GM23338 (cell line): Measurements from ENCODE around the gene AHCYL1. TPM values are rescaled to one million over a fixed set of nuclear protein-coding genes. Genes with fewer than 3 reads are reported as not detected.

Experiments used
- ATAC-seq: fragments of 200-7000 bp; cut with Tn5 transposase; 3 replicates; pipeline ENCODE4 v1.9.1; 2020
- DNase-seq: peaks from one replicate; pipeline ENCODE4 v3.0.0-alpha.2; 2015; ENCODE audit warnings: low spot score
- H2AFZ ChIP-seq: fragments of 200-600 bp; sonication (generic); 2 replicates; pipeline ENCODE4 v1.8.0; 2016; ENCODE audit warnings: antibody characterized with exemption, mild to moderate bottlenecking, moderate library complexity
- H3F3A ChIP-seq: fragments of 200-600 bp; sonication (generic); replicated peaks from 2 replicates; pipeline ENCODE4 v1.8.0; 2017; ENCODE audit warnings: antibody characterized with exemption, mixed run types, low read depth
- H3K27ac ChIP-seq: fragments of 200-600 bp; sonication (generic); 2 replicates; pipeline ENCODE4 v1.6.1; 2016; ENCODE audit warnings: low read depth
- H3K27me3 ChIP-seq: fragments of 200-600 bp; sonication (generic); 2 replicates; pipeline ENCODE4 v1.8.0; 2016; ENCODE audit warnings: mild to moderate bottlenecking, mixed run types, moderate library complexity; ENCODE audit not compliant: insufficient read depth
- H3K36me3 ChIP-seq: fragments of 200-600 bp; sonication (generic); 2 replicates; pipeline ENCODE4 v1.8.0; 2016; ENCODE audit warnings: mild to moderate bottlenecking; ENCODE audit not compliant: insufficient read depth
- H3K4me1 ChIP-seq: fragments of 200-600 bp; sonication (generic); 2 replicates; pipeline ENCODE4 v1.8.0; 2016; ENCODE audit warnings: mild to moderate bottlenecking, moderate library complexity; ENCODE audit not compliant: insufficient read depth
- H3K4me2 ChIP-seq: fragments of 200-600 bp; sonication (generic); 2 replicates; pipeline ENCODE4 v1.7.1; 2017; ENCODE audit warnings: mixed run types
- H3K4me3 ChIP-seq: fragments of 200-600 bp; sonication (generic); 2 replicates; pipeline ENCODE4 v1.6.1; 2016; ENCODE audit warnings: mixed run types
- H3K79me2 ChIP-seq: fragments of 200-600 bp; sonication (generic); replicated peaks from 2 replicates; pipeline ENCODE4 v1.8.0; 2017; ENCODE audit warnings: mild to moderate bottlenecking; ENCODE audit not compliant: insufficient read depth
- H3K9me2 ChIP-seq: fragments of 200-600 bp; sonication (generic); 2 replicates; pipeline ENCODE4 v1.8.0; 2017; ENCODE audit not compliant: insufficient read depth
- H4K20me1 ChIP-seq: fragments of 200-600 bp; sonication (generic); replicated peaks from 2 replicates; pipeline ENCODE4 v1.8.0; 2017; ENCODE audit warnings: mild to moderate bottlenecking; ENCODE audit not compliant: insufficient read depth
- H3K27ac Mint-ChIP-seq: 2 replicates; pipeline ENCODE4 v1.8.0; 2020; ENCODE audit warnings: inconsistent platforms, mild to moderate bottlenecking, moderate library complexity, mixed read lengths
- H3K27me3 Mint-ChIP-seq: 3 replicates; pipeline ENCODE4 v1.8.0; 2022; ENCODE audit warnings: low read depth, mild to moderate bottlenecking, moderate library complexity, mixed read lengths, inconsistent platforms; ENCODE audit not compliant: insufficient read depth, poor library complexity
- H3K36me3 Mint-ChIP-seq: 3 replicates; pipeline ENCODE4 v1.8.0; 2021; ENCODE audit warnings: low read depth, mild to moderate bottlenecking, inconsistent platforms, moderate library complexity, mixed read lengths
- H3K4me1 Mint-ChIP-seq: 3 replicates; pipeline ENCODE4 v1.8.0; 2020; ENCODE audit warnings: mild to moderate bottlenecking, inconsistent platforms, mixed read lengths
- H3K4me3 Mint-ChIP-seq: 3 replicates; pipeline ENCODE4 v1.8.0; 2021; ENCODE audit warnings: moderate library complexity, mild to moderate bottlenecking, inconsistent platforms, mixed read lengths
- H3K9me3 Mint-ChIP-seq: 3 replicates; pipeline ENCODE4 v1.8.0; 2020; ENCODE audit warnings: moderate library complexity, mild to moderate bottlenecking, inconsistent platforms, mixed read lengths
- CREB1 ChIP-seq: fragments of 250-450 bp; sonication (Bioruptor Pico); IDR thresholded peaks from 2 replicates; pipeline ENCODE4 v1.5.0; 2020; ENCODE audit warnings: low read depth, mild to moderate bottlenecking, moderate library complexity
- CTCF ChIP-seq, 2 experiments: fragments of 200-600 bp in 1 of 2; sonication (generic) in 1 of 2; conservative IDR thresholded peaks; 2 replicates each; pipeline versions ENCODE4 v1.5.1 to v1.6.1; 2016 to 2017; ENCODE audit warnings: antibody characterized with exemption in 2 of 2, low read depth in 2 of 2, mild to moderate bottlenecking in 2 of 2, moderate library complexity in 1 of 2
- EZH2 ChIP-seq: fragments of 200-600 bp; sonication (generic); IDR thresholded peaks from one replicate; pipeline ENCODE4 v1.8.0; 2017; ENCODE audit warnings: antibody characterized with exemption, mild to moderate bottlenecking, low read depth; ENCODE audit not compliant: unreplicated experiment
- EZH2phosphoT487 ChIP-seq: fragments of 200-600 bp; sonication (generic); IDR thresholded peaks from one replicate; pipeline ENCODE4 v1.8.1; 2018; ENCODE audit warnings: antibody characterized with exemption; ENCODE audit not compliant: unreplicated experiment
- JUNB ChIP-seq: IDR thresholded peaks from one replicate; pipeline ENCODE4 v1.6.1; 2016; ENCODE audit warnings: antibody characterized with exemption; ENCODE audit not compliant: unreplicated experiment
- NANOG ChIP-seq: IDR thresholded peaks from 2 replicates; pipeline ENCODE4 v1.6.1; 2016; ENCODE audit warnings: antibody characterized with exemption, borderline replicate concordance
- POLR2AphosphoS5 ChIP-seq: IDR thresholded peaks from 2 replicates; pipeline ENCODE4 v1.6.1; 2016; ENCODE audit warnings: antibody characterized with exemption, low read depth
- REST ChIP-seq: IDR thresholded peaks from one replicate; pipeline ENCODE4 v1.6.1; 2018; ENCODE audit warnings: antibody characterized with exemption; ENCODE audit not compliant: unreplicated experiment
- STAT1 ChIP-seq: IDR thresholded peaks from one replicate; pipeline ENCODE4 v1.6.1; 2016; ENCODE audit warnings: antibody characterized with exemption; ENCODE audit not compliant: unreplicated experiment
- ZNF114 ChIP-seq: fragments of 250-450 bp; sonication (Bioruptor Pico); IDR thresholded peaks from 2 replicates; pipeline ENCODE4 v1.5.0; 2020; ENCODE audit warnings: mild to moderate bottlenecking, moderate library complexity
- ZNF331 ChIP-seq: fragments of 250-450 bp; sonication (Bioruptor Pico); IDR thresholded peaks from 2 replicates; pipeline ENCODE4 v1.5.0; 2020; ENCODE audit warnings: low read depth, mild to moderate bottlenecking, moderate library complexity
- ZNF462 ChIP-seq: fragments of 250-450 bp; sonication (Bioruptor Pico); IDR thresholded peaks from 2 replicates; pipeline ENCODE4 v1.5.0; 2020; ENCODE audit warnings: mild to moderate bottlenecking, moderate library complexity
- polyA plus RNA-seq: library from polyadenylated mRNA; unstranded; fragments of >200 nt; fragmentation: Nextera tagmentation; extraction: Ambion mirVana; gene quantifications from 2 replicates; pipeline ENCODE4 v1.2.1, GENCODE V29; 2016
- total RNA-seq: library from RNA; depleted of rRNA; stranded (reverse); fragments of >200 nt; shearing (Covaris generic); gene quantifications from 2 replicates; pipeline ENCODE4 v1.2.3, GENCODE V29; 2014
- TF ChIP-seq, protein P1 (sequence below): IDR thresholded peaks from 2 replicates; pipeline ENCODE4 v1.6.1; 2016; ENCODE audit warnings: antibody characterized with exemption

The AHCYL1 gene
- total and polyA plus RNA-seq, 2 experiments from 2014 or later, result 63.3 to 70.0 TPM

- TF ChIP-seq ZNF462 (no peak), STAT1 (no peak), POLR2AphosphoS5 (no peak), NANOG (no peak)
Observed at GRCh38 chr1:109950038-109950437, 34.5 kb upstream of the AHCYL1 start (continued).

DNA sequence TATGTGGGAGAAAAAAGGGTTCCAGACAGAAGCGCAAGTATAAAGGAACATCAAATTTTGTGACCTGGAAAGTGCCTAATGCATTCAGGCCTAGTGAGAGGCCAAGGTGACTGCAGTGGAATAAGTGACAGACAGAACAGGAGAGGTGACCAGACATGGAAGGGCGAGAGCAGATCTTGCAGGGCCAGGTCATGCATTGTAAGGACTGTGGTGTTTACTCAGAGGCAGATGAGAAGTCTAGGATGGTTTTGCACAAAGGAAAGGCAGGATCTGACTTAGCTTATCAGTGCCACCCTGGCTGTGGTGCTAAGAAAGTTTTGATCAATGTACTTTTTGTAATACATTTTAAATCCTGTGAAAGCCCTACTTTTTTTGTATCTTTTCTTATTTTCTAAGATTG lies 34.1 kb upstream of the AHCYL1 start:
- Mint-ChIP-seq H3K27ac (no peak overlapping the region), H3K9me3 (no peaks in the 10 kb centered on the region), H3K4me3 (no peak overlapping the region), H3K4me1 (peaks cover 6% of the 10 kb centered on the region; the same call in 2 of the 3 replicates), H3K27me3 (peaks cover 9% of the 10 kb centered on the region), H3K36me3 (no peaks in the 10 kb centered on the region)
- ATAC-seq (no peak), DNase-seq (no peak)
- no peaks in the 10 kb centered on the region for H4K20me1 ChIP-seq
- H3K27ac ChIP-seq, result no peak overlapping the region
- no peaks in the 10 kb centered on the region for H3K9me2 ChIP-seq
- no peaks in the 10 kb centered on the region for H3F3A ChIP-seq
- H3K36me3 ChIP-seq, result no peaks in the 10 kb centered on the region
- no peak overlapping the region for H3K4me2 ChIP-seq
- H3K4me3 ChIP-seq, result no peak overlapping the region
- no peaks in the 10 kb centered on the region for H3K79me2 ChIP-seq
- H2AFZ ChIP-seq, result no peak overlapping the region
- H3K4me1 ChIP-seq, result no peaks in the 10 kb centered on the region
- no peaks in the 10 kb centered on the region for H3K27me3 ChIP-seq
- TF ChIP-seq CTCF (conservative IDR thresholded peaks at IDR 0.05; ENCODE audit: low read depth in 2 of 2) (no peak), ZNF114 (CRISPR knock-in tag) (no peak), ZNF331 (CRISPR knock-in tag) (no peak), REST (no peak), CREB1 (CRISPR knock-in tag) (no peak), POLR2AphosphoS5 (no peak), EZH2 (no peak), EZH2phosphoT487 (no peak), JUNB (no peak)
- TF ChIP-seq, protein P1, sequence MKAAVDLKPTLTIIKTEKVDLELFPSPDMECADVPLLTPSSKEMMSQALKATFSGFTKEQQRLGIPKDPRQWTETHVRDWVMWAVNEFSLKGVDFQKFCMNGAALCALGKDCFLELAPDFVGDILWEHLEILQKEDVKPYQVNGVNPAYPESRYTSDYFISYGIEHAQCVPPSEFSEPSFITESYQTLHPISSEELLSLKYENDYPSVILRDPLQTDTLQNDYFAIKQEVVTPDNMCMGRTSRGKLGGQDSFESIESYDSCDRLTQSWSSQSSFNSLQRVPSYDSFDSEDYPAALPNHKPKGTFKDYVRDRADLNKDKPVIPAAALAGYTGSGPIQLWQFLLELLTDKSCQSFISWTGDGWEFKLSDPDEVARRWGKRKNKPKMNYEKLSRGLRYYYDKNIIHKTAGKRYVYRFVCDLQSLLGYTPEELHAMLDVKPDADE, result no peak
